Panc1 (cell line): ENCODE data around the gene LHPP.

Experiments used
- POLR2AphosphoS5 ChIP-seq: IDR thresholded peaks from 2 replicates; pipeline ENCODE4 v1.6.1; 2012; ENCODE audit warnings: mild to moderate bottlenecking, low read depth, low read length, moderate library complexity
- SIN3A ChIP-seq: IDR thresholded peaks from 2 replicates; pipeline ENCODE4 v1.6.1; 2012; ENCODE audit warnings: low read depth, mild to moderate bottlenecking, low read length, moderate library complexity, borderline replicate concordance; ENCODE audit not compliant: insufficient read depth
- TCF7L2 ChIP-seq: IDR thresholded peaks from 2 replicates; pipeline ENCODE4 v1.6.1; 2011; ENCODE audit warnings: mild to moderate bottlenecking, low read depth, low read length, inconsistent platforms
- TF ChIP-seq, protein P1 (sequence below): fragments of 450-650 bp; IDR thresholded peaks from 2 replicates; pipeline ENCODE4 v1.5.1; 2017; ENCODE audit warnings: mild to moderate bottlenecking

DNA sequence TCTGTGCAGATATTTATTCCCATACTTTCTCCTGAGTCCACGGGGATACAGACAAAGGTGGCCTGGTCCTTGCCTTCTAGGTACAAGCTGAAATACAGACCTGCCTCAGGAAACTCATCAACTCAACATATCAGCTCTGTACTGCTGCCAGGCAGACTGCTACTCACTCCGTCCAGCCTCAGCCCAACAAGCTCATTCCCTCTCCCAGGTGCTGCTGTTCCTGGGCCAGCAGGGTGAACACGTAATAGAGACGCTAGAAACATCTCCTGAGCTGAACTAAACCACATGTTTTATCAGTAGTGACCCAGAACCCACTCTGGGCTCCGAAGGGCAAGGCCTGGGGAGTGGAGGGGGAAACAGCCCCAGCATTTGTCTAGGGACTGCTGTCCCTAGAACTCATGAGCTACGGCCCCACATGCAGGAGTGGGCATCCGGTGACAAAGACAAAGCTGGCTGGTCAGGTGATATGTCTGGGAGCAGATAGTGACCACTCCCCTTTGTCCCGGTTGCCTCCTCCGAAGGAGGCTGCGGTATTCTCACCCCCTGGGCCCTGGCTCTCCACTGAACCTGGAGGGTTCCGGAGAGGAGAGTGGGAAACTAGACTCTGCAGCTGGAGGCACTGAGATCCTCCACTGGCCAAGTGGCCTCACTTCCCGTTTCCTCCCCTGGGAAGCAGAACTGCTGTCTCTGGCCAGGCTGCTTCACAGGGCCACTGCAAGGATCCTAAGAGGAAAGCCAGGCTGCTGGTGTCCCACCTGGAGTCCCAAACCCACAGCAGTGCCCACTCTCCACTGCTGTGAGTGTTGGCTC, 166.4 kb downstream of the LHPP start:
- TF ChIP-seq POLR2AphosphoS5: no peak
- TF ChIP-seq, protein P1, sequence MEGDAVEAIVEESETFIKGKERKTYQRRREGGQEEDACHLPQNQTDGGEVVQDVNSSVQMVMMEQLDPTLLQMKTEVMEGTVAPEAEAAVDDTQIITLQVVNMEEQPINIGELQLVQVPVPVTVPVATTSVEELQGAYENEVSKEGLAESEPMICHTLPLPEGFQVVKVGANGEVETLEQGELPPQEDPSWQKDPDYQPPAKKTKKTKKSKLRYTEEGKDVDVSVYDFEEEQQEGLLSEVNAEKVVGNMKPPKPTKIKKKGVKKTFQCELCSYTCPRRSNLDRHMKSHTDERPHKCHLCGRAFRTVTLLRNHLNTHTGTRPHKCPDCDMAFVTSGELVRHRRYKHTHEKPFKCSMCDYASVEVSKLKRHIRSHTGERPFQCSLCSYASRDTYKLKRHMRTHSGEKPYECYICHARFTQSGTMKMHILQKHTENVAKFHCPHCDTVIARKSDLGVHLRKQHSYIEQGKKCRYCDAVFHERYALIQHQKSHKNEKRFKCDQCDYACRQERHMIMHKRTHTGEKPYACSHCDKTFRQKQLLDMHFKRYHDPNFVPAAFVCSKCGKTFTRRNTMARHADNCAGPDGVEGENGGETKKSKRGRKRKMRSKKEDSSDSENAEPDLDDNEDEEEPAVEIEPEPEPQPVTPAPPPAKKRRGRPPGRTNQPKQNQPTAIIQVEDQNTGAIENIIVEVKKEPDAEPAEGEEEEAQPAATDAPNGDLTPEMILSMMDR: no peak
- no peak for TF ChIP-seq TCF7L2
- no peak for TF ChIP-seq SIN3A
